ENCODE results near the gene RAB8B. TPM values are rescaled to one million over a fixed set of nuclear protein-coding genes. Genes with fewer than 3 reads are reported as not detected.

RAB8B gene
- total and polyA plus RNA-seq, 9 of the 15 experiments (the other 6 are each of a cell fraction or from before 2014, with no cell fraction given) = 7.8 to 32.1 (median 24.2) TPM

DNA sequence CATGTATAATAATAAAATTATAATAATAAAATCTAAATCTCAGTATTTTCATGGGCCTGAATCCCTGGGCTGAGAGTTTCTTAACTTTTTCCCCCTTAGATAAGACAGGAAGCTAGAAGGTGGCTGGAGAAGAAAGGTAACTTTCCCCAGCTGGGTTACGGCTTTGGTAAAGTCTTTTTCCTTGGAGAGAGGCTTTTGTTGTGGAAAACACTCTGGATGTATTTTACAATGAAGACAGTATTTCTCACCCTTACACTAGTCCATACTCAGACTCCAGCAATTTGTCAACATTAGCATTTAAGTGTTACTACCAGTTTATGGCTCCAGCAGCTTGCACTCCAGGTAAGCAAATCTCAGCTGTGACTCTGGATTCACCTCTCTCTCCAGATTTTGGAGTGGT lies 122.9 kb downstream of the RAB8B start:
- no peaks in the 10 kb centered on the region for H3K79me2 ChIP-seq (ENCODE audit: control insufficient read depth, insufficient read depth, low read length)
- H3K4me3 ChIP-seq = no peak overlapping the region
- H3K36me3 ChIP-seq (ENCODE audit: control insufficient read depth, insufficient read depth, low read length) = no peaks in the 10 kb centered on the region
- no peak for ATAC-seq
- POLR2A ChIA-PET = interaction anchor here (0.6 to 1.2 kb wide), 4 partner anchors 20 to 120 kb away, joined by 3 to 4 read pairs (median 3); no protein-coding TSS in a partner anchor
- no peaks in the 10 kb centered on the region for H4K20me1 ChIP-seq (replicated peaks; ENCODE audit: control insufficient read depth, insufficient read depth, low read length)
- H3K9me1 ChIP-seq (ENCODE audit: control insufficient read depth, insufficient read depth, low read length) = no peaks in the 10 kb centered on the region
- DNase-seq (ENCODE audit: extremely low read depth in 1 of 4, low spot score in 3 of 4) = no peak
- in situ Hi-C loops (cut with MboI) (no loop called here), intact Hi-C loops (cut with micrococcal nuclease) (no loop called here)
- WGBS (ENCODE audit: insufficient coverage, low coverage, missing lambda C conversion rate) = 76% methylated on average over 1 of the region's 1 CpG
- no peak overlapping the region for H3K4me2 ChIP-seq (ENCODE audit: insufficient read depth, low read length)
- no peaks in the 10 kb centered on the region for H3K27me3 ChIP-seq (ENCODE audit: control insufficient read depth in 2 of 2, insufficient read depth in 2 of 2, low read length in 2 of 2)
- H3K4me1 ChIP-seq (replicated peaks in 1 of 2; ENCODE audit: control insufficient read depth in 2 of 2, insufficient read depth in 2 of 2, low read length in 2 of 2) = no peaks in the 10 kb centered on the region; a peak in 1 of 5 replicates
- FAIRE-seq = no peak
- H3K9me3 ChIP-seq (replicated peaks; ENCODE audit: control insufficient read depth, insufficient read depth, low read depth, low read length) = no peaks in the 10 kb centered on the region
- CTCF ChIA-PET (ENCODE audit: low intra/inter-chr PET ratio) = no interaction called here
- H3K9ac ChIP-seq (ENCODE audit: insufficient read depth in 1 of 2, low read depth in 2 of 2, low read length in 2 of 2) = no peak overlapping the region
- no TSS peak for BruUV-seq (replicated peaks)
- H2AFZ ChIP-seq (ENCODE audit: low read depth, low read length) = no peak overlapping the region
- no peak for TF ChIP-seq KHSRP (IDR thresholded peaks at IDR 0.05)
- no peak for TF ChIP-seq ZNF445 (CRISPR knock-in tag; IDR thresholded peaks at IDR 0.05; ENCODE audit: low read depth)
- no peak for TF ChIP-seq NR0B1 (IDR thresholded peaks at IDR 0.05; ENCODE audit: partially characterized antibody)
- TF ChIP-seq HMGN3 (IDR thresholded peaks at IDR 0.05; ENCODE audit: borderline replicate concordance, extremely low read depth, insufficient read length, low read depth, low read length) = no peak
- no peak for TF ChIP-seq ZNF408 (CRISPR knock-in tag; IDR thresholded peaks at IDR 0.05; ENCODE audit: low read depth)
- no peak for TF ChIP-seq TFAM (CRISPR knock-in tag; conservative IDR thresholded peaks at IDR 0.05)
- TF ChIP-seq, protein P1, sequence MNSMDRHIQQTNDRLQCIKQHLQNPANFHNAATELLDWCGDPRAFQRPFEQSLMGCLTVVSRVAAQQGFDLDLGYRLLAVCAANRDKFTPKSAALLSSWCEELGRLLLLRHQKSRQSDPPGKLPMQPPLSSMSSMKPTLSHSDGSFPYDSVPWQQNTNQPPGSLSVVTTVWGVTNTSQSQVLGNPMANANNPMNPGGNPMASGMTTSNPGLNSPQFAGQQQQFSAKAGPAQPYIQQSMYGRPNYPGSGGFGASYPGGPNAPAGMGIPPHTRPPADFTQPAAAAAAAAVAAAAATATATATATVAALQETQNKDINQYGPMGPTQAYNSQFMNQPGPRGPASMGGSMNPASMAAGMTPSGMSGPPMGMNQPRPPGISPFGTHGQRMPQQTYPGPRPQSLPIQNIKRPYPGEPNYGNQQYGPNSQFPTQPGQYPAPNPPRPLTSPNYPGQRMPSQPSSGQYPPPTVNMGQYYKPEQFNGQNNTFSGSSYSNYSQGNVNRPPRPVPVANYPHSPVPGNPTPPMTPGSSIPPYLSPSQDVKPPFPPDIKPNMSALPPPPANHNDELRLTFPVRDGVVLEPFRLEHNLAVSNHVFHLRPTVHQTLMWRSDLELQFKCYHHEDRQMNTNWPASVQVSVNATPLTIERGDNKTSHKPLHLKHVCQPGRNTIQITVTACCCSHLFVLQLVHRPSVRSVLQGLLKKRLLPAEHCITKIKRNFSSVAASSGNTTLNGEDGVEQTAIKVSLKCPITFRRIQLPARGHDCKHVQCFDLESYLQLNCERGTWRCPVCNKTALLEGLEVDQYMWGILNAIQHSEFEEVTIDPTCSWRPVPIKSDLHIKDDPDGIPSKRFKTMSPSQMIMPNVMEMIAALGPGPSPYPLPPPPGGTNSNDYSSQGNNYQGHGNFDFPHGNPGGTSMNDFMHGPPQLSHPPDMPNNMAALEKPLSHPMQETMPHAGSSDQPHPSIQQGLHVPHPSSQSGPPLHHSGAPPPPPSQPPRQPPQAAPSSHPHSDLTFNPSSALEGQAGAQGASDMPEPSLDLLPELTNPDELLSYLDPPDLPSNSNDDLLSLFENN (IDR thresholded peaks at IDR 0.05; ENCODE audit: low read depth in 2 of 2, low read length in 2 of 2) = no peak
- TF ChIP-seq TEAD1 (CRISPR knock-in tag; IDR thresholded peaks at IDR 0.05) = no peak
- no peak for TF ChIP-seq NBN (IDR thresholded peaks at IDR 0.05; ENCODE audit: low read depth)
- no peak for TF ChIP-seq ZBTB43 (CRISPR knock-in tag; IDR thresholded peaks at IDR 0.05)
- H3K27ac ChIP-seq (ENCODE audit: extremely low read depth, low read depth, low read length) = no peak overlapping the region
